A172 (cell line): ENCODE data around the gene SCGB1C2. TPM values are rescaled to one million over a fixed set of nuclear protein-coding genes. Genes with fewer than 3 reads are reported as not detected.

Experiments used
- DNase-seq: peaks from one replicate; pipeline ENCODE4 v3.0.0-alpha.2; 2015; ENCODE audit warnings: low spot score
- total RNA-seq: library from RNA; depleted of rRNA; stranded (reverse); fragments of >200 nt; shearing (Covaris generic); gene quantifications from 2 replicates; pipeline ENCODE4 v1.2.3, GENCODE V29; 2014

The SCGB1C2 gene
- total RNA-seq, 1 experiment from 2014 or later: not detected

GRCh38 chr17:170130-170670 lies 32.8 kb downstream of the SCGB1C2 start:
- no peak for DNase-seq

GRCh38 chr17:171871-172270 lies 34.5 kb downstream of the SCGB1C2 start:
- no peak for DNase-seq

GRCh38 chr17:172401-172800 lies 35.0 kb downstream of the SCGB1C2 start:
- no peak for DNase-seq

- no peak for DNase-seq
Observed at GRCh38 chr17:173166-173911, 36.0 kb downstream of the SCGB1C2 start.

GRCh38 chr17:177155-177554 lies 39.8 kb downstream of the SCGB1C2 start:
- DNase-seq: no peak

- DNase-seq: no peak
Observed at GRCh38 chr17:177762-178161, 40.4 kb downstream of the SCGB1C2 start.

GRCh38 chr17:178292-179065 lies 41.1 kb downstream of the SCGB1C2 start:
- DNase-seq: no peak

- no peak for DNase-seq
Observed at GRCh38 chr17:179066-179432, 41.7 kb downstream of the SCGB1C2 start.

- no peak for DNase-seq
Observed at GRCh38 chr17:179781-180380, 42.5 kb downstream of the SCGB1C2 start.

GRCh38 chr17:180381-181244 lies 43.2 kb downstream of the SCGB1C2 start:
- no peak for DNase-seq

- DNase-seq: no peak
Observed at GRCh38 chr17:181245-182049, 44.1 kb downstream of the SCGB1C2 start, which contains the start of gene DOC2B. TSS of gene DOC2B (minus strand) at chr17:181650. CDS start at chr17:181479, 171 bp downstream.

GRCh38 chr17:182050-182751 lies 44.8 kb downstream of the SCGB1C2 start:
- DNase-seq: no peak

GRCh38 chr17:183021-183420 lies 45.7 kb downstream of the SCGB1C2 start:
- no peak for DNase-seq

- peak; percentile 41 for DNase-seq
Observed at GRCh38 chr17:185445-186138, 48.2 kb downstream of the SCGB1C2 start.

- DNase-seq: no peak
Observed at GRCh38 chr17:187130-187529, 49.8 kb downstream of the SCGB1C2 start.
